Fibroblast of upper back skin (primary cell): ENCODE measurements around the gene DOP1A.

ENCODE experiments used
- DNase-seq: peaks from one replicate; pipeline ENCODE4 v3.0.0-alpha.2; 2013

The DOP1A gene

DNA sequence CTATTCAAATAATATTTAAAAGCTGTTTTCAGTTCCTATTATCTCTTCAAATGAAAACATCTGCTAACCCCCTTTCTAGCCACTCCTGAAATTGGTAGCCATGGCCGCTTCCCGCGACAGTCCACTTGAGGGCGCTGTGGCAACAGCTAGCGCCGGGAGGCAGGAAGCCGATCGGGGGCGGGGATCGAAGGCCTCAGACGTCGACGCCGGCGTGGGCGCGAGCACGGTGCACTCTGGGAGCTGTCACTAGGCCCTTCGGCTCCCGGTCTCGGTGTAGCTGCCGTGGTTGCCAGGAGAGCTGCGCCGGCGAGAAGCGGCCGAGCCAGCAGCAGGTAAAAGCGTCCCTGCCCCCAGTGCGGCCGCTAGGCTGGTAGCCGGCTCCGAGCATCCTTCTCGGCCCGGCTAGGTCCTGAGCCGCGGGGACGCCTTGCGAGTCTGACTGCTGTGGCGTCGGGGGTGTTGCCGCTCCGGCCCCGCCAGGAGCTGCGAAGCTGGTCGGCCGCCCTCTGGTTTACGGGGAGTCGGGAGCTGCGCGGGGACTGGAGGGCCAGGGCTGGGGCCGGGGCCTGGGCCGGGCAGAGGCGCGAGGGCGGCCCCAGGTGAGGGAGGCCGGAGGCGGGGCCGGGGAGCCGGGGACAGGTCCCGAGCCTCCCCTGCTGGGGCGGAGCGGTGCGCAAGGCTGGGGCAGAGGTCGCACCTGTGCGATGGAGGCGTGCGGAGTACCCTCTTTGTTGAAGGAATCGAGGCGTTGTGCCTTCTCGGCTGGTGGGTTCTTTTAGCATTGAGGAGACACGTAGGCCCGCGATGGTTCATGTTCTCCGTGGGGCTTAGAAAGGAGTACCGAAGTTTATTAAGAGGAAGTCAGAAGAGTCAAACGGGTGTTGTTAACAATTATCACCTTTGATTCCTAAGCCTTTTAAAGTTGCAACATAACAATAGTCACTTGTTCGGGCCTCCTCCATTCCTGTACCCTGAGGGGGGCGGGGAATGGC, at the start of gene DOP1A:
Gene DOP1A, plus strand, starts transcription at position 224 of the 992 bp plus-strand sequence. CDS start 29,307 bp downstream, outside the sequence.
- peak; percentile 92 for DNase-seq

GRCh38 chr6:83019741-83020140, 47.7 kb upstream of the DOP1A start:
- DNase-seq, result no peak

DNA sequence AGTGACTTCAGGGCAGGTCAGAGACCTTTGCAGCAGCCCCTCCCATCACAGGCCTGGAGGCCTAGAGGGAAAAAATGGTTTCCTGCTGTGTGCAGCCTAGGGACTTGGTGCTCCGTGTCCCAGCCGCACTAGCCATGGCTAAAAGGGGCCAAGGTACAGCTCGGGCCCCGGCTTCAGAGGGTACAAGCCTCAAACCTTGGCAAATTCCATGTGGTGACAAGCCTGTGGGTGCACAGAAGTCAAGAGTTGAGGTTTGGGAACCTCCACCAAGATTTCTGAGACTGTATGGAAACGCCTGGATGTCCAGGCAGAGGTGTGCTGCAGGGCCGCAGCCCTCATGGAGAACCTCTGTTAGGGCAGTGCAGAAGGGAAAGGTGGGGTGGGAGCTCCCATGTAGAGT, 35.8 kb upstream of the DOP1A start:
- DNase-seq, result no peak

DNA sequence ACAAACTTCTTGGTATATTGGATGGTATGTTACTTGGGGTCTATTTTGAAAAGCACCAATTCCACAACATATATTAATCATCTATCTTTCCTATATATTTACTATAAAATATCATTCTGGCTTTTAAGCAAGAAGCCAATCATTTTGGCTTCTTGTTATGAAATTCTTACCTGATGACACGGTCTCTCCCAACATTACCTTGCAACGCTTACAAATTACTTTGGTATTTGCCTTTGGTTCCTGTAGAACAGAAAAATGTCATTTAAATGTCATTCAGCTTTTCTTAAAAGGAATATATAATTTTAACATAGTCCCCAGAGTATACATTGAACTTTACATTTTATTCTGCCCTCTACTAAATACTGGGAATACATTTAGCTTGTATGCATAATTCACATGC, 29.2 kb upstream of the DOP1A start:
- DNase-seq, result peak; percentile 18

DNA sequence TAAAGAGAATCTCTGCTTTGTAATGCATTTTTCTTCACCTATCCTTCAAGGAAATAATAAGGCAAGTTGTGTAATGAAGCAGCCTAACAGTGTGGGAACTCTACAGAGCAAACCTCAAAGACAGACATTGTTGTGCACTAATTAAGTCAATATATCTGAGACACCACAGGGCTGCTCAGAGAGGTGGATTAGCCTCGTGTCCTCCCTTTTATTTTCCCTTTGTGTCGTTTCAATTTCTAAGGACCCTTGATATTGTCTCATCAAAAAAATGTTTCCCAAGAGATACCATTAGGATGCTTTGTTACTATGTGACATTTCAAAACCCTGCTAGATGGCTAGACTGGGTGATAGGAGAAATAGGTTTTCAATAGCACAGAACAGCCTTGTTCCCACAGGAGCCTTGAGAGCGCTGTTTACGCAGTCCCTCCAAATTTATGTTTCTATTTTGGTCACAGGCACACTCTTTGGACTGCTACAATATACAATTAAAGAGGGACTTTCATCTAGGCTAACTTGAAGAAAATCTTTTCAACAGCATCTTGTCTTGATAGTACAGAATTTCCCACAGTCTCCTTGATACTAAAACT, 24.9 kb upstream of the DOP1A start:
- no peak for DNase-seq

GRCh38 chr6:83044091-83044768, 23.2 kb upstream of the DOP1A start:
- peak; percentile 54 for DNase-seq

DNA sequence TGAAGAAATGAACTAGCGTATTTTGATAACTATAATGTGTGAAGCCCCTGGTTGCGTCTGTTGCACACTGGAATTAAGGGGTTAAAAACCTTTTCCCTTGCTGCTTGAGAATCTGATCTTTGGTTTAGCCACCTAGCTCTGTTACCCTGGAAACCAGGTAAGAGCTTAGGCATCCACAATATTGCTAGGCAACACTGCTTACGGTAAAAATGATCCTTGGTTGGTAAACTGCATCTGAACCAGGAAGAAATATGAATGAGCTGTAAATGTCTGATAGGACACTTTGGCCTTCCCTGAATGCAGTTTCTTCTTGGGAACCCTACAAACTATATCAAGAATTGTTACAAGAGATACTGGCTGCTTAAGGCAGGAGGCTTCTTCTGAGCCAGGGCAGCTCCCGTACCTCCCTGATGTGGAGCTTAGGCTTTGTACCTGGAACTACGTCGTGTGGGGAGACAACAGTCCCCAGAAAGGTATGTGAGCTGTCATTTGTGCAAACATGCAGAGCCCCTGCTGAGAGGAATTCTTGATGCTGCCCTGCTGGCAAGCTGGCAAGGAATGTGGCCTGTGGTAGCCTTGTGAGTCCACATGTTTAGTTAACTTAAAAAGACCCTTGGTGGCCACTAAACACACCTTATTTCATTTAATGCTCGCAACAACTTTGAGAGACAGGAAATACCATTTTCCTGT, 20.3 kb upstream of the DOP1A start:
- no peak for DNase-seq

GRCh38 chr6:83051377-83052172, 15.9 kb upstream of the DOP1A start:
- no peak for DNase-seq

DNA sequence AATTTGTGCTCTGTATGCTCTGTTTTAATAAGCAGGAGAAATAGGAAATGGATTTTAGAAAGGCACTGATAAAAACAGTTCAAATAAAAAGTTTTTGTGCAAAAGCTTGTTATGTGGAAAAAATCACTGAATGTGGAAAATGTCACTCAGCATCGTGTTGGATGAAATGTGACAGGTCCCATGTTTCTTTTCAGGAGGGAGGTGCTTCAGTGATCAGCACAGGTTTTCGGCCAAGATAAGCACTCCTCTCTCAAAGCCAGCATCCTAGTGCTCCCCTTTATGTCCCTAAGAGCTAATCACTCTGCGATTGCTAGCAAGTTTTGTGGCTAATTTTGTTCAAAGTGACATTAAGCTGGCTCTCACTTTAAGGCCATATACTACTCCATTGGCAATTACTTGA, 13.8 kb upstream of the DOP1A start:
- DNase-seq, result no peak

DNA sequence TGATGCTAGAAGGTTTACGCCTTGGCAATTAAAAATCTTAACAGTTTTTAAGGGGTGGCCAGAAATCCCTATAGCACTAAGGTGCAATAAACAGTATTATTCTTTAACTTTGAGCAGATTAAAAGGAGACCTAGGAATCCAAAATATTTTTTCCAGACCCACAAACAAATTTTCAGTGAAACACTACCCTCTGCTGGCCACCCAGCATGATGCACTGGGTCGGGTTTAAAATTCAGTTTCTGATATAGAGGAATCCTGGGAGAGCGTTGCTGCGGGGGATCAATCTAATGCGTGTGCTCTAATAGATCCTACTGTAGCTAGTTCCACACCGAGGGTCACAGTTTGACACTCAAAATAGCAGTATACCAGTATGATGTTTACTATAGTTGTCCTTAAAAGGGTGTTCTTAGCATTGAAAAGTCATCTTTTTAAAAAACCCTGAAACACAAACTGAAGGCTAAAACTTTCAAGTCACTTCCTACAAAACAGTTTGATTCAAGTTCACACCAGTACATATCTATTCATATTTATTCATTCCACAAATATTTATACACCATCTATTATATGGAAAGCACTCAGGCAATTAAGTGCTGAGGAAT, 12.0 kb upstream of the DOP1A start:
- DNase-seq, result peak; percentile 61

DNA sequence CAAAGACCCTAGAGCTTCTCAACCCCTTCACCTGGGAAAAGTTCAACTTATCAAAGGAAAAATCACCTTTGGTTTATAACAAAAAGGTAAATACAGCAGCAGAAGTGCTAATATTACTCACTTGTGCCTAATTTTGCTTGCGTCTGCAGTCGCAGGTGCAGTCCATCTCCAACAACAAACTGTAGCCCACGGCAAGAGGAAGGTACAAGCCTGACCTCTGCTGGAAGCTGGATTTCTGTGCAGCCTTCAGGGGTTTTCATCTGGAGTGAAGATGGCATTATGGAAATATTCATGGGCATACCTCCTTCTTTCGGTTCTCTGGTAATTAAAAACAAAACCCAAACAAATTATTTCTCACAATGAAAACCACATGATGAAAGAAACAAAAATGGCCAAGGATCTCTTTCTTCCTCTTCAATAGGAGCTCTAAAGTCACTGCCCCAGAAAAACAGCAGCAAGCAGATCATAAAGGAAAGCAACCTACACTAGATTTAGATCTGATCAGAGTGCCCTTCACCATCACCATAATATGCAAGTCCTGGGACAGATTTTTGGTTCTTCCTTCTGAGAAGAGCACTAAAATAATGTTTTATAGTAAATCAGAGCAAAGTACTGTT, 9.7 kb upstream of the DOP1A start:
- peak; percentile 53 for DNase-seq

- DNase-seq, result peak; percentile 65
Measured at GRCh38 chr6:83061190-83061589, 6.3 kb upstream of the DOP1A start.

DNA sequence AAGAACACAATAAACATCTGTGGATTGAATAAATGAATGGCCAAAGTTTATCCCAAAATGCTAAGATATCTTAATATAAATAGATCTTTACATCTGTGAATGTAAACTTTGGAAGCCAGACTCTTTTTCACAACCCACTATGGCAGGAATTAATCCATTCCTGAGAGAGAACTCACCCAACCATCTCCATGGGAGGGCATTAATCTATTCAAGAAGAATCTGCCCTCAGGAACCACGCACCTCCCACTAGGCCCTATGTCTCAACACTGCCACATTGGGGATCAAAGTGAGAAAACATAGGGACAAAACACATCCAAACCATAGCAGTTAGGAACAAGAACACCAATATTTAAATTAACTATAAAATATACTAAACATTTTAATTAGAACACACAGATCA, 5.2 kb upstream of the DOP1A start:
- DNase-seq, result peak; percentile 89

DNA sequence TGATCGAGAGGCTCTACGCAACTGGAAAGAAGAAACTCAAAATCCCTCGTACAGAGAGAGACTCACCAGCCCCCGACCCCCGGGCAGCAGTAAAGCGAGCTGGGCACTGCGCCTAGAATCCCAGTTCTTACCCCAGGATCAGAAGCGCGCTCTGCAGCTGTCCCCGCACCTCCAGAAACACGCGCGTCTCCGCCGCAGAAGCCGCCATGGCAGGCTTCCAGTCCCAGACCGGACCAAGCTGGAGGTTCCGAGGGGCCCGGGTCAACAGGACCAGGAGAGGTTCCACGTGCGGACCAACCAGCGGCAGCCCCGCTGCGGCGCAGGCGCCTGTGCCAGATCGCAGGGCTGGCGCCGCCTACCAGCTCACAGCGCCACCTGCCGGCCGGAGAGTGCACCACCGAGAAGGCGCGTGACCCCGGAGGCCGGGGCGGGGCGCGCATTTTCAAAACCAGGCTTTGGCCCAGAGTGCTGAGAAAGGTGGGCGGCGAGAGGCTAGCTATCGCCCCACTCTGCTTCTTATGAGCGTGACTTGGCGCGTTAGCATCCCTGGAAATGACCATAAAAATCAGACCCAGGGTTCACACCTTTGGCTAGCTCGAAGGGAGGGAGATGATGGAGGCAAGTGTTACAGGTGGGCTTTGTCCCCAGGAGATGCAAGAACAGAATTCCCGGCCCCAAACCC, 1.8 kb upstream of the DOP1A start, which contains the start of gene UBE3D:
Gene UBE3D, minus strand, starts transcription at position 331 of the 682 bp plus-strand sequence. Its CDS starts 123 bp downstream, at position 208.
- DNase-seq, result peak; percentile 74

- DNase-seq, result no peak
Measured at GRCh38 chr6:83068616-83069015, 1.1 kb downstream of the DOP1A start.

DNA sequence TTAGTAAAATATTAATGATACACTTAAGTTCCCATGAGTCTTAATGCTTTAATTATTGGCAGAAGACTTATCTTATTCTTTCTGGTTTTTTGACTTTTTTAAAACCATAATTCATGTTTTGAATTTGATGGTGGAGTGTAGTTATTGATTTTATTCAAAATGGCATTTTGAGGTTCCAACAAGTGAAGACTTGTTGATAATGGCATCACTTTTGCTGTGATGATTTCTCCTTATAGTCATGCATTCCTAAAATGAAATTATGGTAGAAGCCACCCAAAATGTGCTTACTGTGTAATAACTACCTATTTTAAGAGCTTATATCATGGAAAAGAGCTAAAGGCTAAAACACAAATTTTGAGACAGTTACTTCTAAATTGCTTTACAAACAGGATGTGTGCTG, 2.2 kb downstream of the DOP1A start:
- no peak for DNase-seq

- DNase-seq, result no peak
Measured at GRCh38 chr6:83071023-83071422, 3.6 kb downstream of the DOP1A start.

- no peak for DNase-seq
Measured at GRCh38 chr6:83071707-83072106, 4.2 kb downstream of the DOP1A start.

GRCh38 chr6:83072726-83073125, 5.3 kb downstream of the DOP1A start:
- DNase-seq, result no peak

GRCh38 chr6:83073615-83074014, 6.1 kb downstream of the DOP1A start:
- DNase-seq, result no peak
